A549 (cell line): ENCODE results near the gene DUSP7. TPM values are rescaled to one million over a fixed set of nuclear protein-coding genes. Genes with fewer than 3 reads are reported as not detected.

ENCODE experiments used
- ATAC-seq, 2 experiments: fragments of 200-7000 bp in 1 of 2; fragments of >200 bp in 1 of 2; cut with Nextera tagmentation in 1 of 2; cut with Tn5 transposase in 1 of 2; 3 replicates each; pipeline versions ENCODE4 v1.8.0 to v1.9.1; 2018 to 2020; ENCODE audit warnings: mild to moderate bottlenecking in 1 of 2, moderate library complexity in 1 of 2
- CTCF ChIA-PET: fragments of 300-600 bp; sonication (Branson Sonifier 250); formaldehyde crosslinking; extraction: SDS; loops from one replicate; lab custom pipeline; 2021; ENCODE audit warnings: antibody characterized with exemption, inconsistent platforms; lab: Yijun Ruan, JAX
- POLR2A ChIA-PET: fragments of 350-600 bp; formaldehyde crosslinking; extraction: SDS; loops from one replicate; lab custom pipeline; 2021; ENCODE audit warnings: antibody characterized with exemption, inconsistent platforms; lab: Yijun Ruan, JAX
- DNase-seq, 2 experiments: peaks; one replicate each; pipeline versions ENCODE4 v3.0.0 to v3.0.0-alpha.2; 2011 to 2016; ENCODE audit warnings: low read depth in 1 of 2, low spot score in 1 of 2
- FAIRE-seq: peaks from 2 replicates; lab custom pipeline; 2011; peaks lifted over from hg19 to GRCh38; lab: Jason Lieb, UNC
- H3K27ac ChIP-seq, 2 experiments: fragments of >200 bp; sonication (Bioruptor Twin); formaldehyde crosslinking; 3 replicates each; pipeline ENCODE4 v1.5.1; 2016 to 2017
- H3K4me1 ChIP-seq: fragments of >200 bp; sonication (Bioruptor Twin); formaldehyde crosslinking; 3 replicates; pipeline ENCODE4 v1.6.1; 2016
- H3K4me2 ChIP-seq: fragments of >200 bp; sonication (Bioruptor Twin); formaldehyde crosslinking; 3 replicates; pipeline ENCODE4 v1.6.1; 2016
- H3K4me3 ChIP-seq: fragments of >200 bp; sonication (Bioruptor Twin); formaldehyde crosslinking; 3 replicates; pipeline ENCODE4 v1.5.1; 2016
- H3K9me3 ChIP-seq: fragments of >200 bp; sonication (Bioruptor Twin); formaldehyde crosslinking; 3 replicates; pipeline ENCODE4 v1.6.1; 2016
- CBX2 ChIP-seq: fragments of 200-600 bp; sonication (generic); IDR thresholded peaks from 2 replicates; pipeline ENCODE4 v1.6.1; 2016; ENCODE audit warnings: low read depth, mild to moderate bottlenecking, borderline replicate concordance
- CEBPB ChIP-seq, 2 experiments: fragments of >200 bp in 1 of 2; sonication (Bioruptor Twin) in 1 of 2; formaldehyde crosslinking in 1 of 2; IDR thresholded peaks; 2 replicates each; pipeline ENCODE4 v1.6.1; 2012 to 2016
- CHD2 ChIP-seq: fragments of 150-350 bp; IDR thresholded peaks from 2 replicates; pipeline ENCODE4 v1.6.1; 2014; ENCODE audit warnings: low read length; ENCODE audit not compliant: partially characterized antibody
- E2F6 ChIP-seq: IDR thresholded peaks from 2 replicates; pipeline ENCODE4 v1.6.1; 2012; ENCODE audit warnings: low read depth, borderline replicate concordance
- EHMT2 ChIP-seq: fragments of 200-600 bp; sonication (generic); IDR thresholded peaks from 2 replicates; pipeline ENCODE4 v1.6.1; 2016; ENCODE audit warnings: antibody characterized with exemption, low read depth, mild to moderate bottlenecking, moderate library complexity
- ELK1 ChIP-seq: fragments of 150-350 bp; IDR thresholded peaks from 2 replicates; pipeline ENCODE4 v1.6.1; 2014; ENCODE audit warnings: low read depth, mild to moderate bottlenecking, low read length
- GATA3 ChIP-seq: IDR thresholded peaks from 2 replicates; pipeline ENCODE4 v1.6.1; 2012; ENCODE audit warnings: borderline replicate concordance
- HMGXB4 ChIP-seq: fragments of 250-450 bp; sonication (Bioruptor Pico); IDR thresholded peaks from 2 replicates; pipeline ENCODE4 v1.5.0; 2021; ENCODE audit warnings: mild to moderate bottlenecking, moderate library complexity, borderline replicate concordance
- HOXB13 ChIP-seq: fragments of 250-450 bp; sonication (Bioruptor Pico); IDR thresholded peaks from 2 replicates; pipeline ENCODE4 v1.5.0; 2020; ENCODE audit warnings: low read depth, mild to moderate bottlenecking, moderate library complexity
- MAX ChIP-seq: IDR thresholded peaks from 2 replicates; pipeline ENCODE4 v1.6.1; 2012
- NFE2L2 ChIP-seq: fragments of 150-350 bp; conservative IDR thresholded peaks from 2 replicates; pipeline ENCODE4 v1.6.1; 2014; ENCODE audit warnings: low read length
- NR3C1 ChIP-seq: fragments of >200 bp; sonication (Bioruptor Twin); formaldehyde crosslinking; IDR thresholded peaks from 3 replicates; pipeline ENCODE4 v1.6.1; 2017
- PHF8 ChIP-seq: fragments of 200-600 bp; sonication (generic); IDR thresholded peaks from 2 replicates; pipeline ENCODE4 v1.6.1; 2016; ENCODE audit warnings: low read depth, mild to moderate bottlenecking, antibody characterized with exemption, moderate library complexity, borderline replicate concordance
- POLR2A ChIP-seq: IDR thresholded peaks from 2 replicates; pipeline ENCODE4 v1.6.1; 2012; ENCODE audit warnings: mild to moderate bottlenecking, low read length
- RAD21 ChIP-seq, 2 experiments: fragments of >200 bp in 1 of 2; sonication (Bioruptor Twin) in 1 of 2; formaldehyde crosslinking in 1 of 2; IDR thresholded peaks in 1 of 2; conservative IDR thresholded peaks in 1 of 2; 2 replicates in 1 of 2; 3 replicates in 1 of 2; pipeline ENCODE4 v1.6.1; 2012 to 2018; ENCODE audit warnings: inconsistent platforms in 1 of 2
- RARB ChIP-seq: fragments of 250-450 bp; sonication (Bioruptor Pico); IDR thresholded peaks from 2 replicates; pipeline ENCODE4 v1.8.0; 2021; ENCODE audit warnings: mild to moderate bottlenecking, moderate library complexity
- RNF2 ChIP-seq: fragments of 200-600 bp; sonication (generic); IDR thresholded peaks from 2 replicates; pipeline ENCODE4 v1.6.1; 2016; ENCODE audit warnings: low read depth, mild to moderate bottlenecking, antibody characterized with exemption, moderate library complexity, borderline replicate concordance
- TP53 ChIP-seq: fragments of 250-450 bp; sonication (Bioruptor Pico); IDR thresholded peaks from 2 replicates; pipeline ENCODE4 v1.5.0; 2021; ENCODE audit warnings: mild to moderate bottlenecking, moderate library complexity
- USF2 ChIP-seq: fragments of 450-650 bp; IDR thresholded peaks from 2 replicates; pipeline ENCODE4 v1.6.1; 2014; ENCODE audit warnings: antibody characterized with exemption
- ZC3H11A ChIP-seq: fragments of 450-650 bp; IDR thresholded peaks from 2 replicates; pipeline ENCODE4 v1.6.1; 2014; ENCODE audit warnings: antibody characterized with exemption, mild to moderate bottlenecking
- ZNF302 ChIP-seq: fragments of 250-450 bp; sonication (Bioruptor Pico); IDR thresholded peaks from 2 replicates; pipeline ENCODE4 v1.9.0; 2021; ENCODE audit warnings: inconsistent platforms, mild to moderate bottlenecking, moderate library complexity
- ZSCAN20 ChIP-seq: fragments of 250-450 bp; sonication (Bioruptor Pico); IDR thresholded peaks from 2 replicates; pipeline ENCODE4 v1.8.0; 2022; ENCODE audit warnings: mild to moderate bottlenecking, moderate library complexity
- WGBS: methylation state at CpG from one replicate; pipeline ENCODE4 v1.1.6; 2017; ENCODE audit errors: missing lambda C conversion rate; 5-methylcytosine and 5-hydroxymethylcytosine counted together
- polyA plus RNA-seq, 4 experiments: library from polyadenylated mRNA; depleted of rRNA in 3 of 4; stranded (reverse); fragments of >200 nt; fragmentation: RNase III in 1 of 4; extraction: RNeasy Plus Mini Kit Qiagen cat#74134 plus additional on column Dnase treatment in 1 of 4; gene quantifications; 2 replicates in 3 of 4; 3 replicates in 1 of 4; pipeline ENCODE4 v1.2.3, GENCODE V29; 2011 to 2017

DUSP7 gene
- polyA plus RNA-seq, 2 of the 4 experiments (the other 2 are of a cell fraction), result 4.4 to 4.8 TPM

- Histone ChIP-seq H3K27ac (no peak overlapping the region), H3K4me1 (no peaks in the 10 kb centered on the region; the same call in 2 of the 3 replicates)
- CTCF ChIA-PET, result interaction anchor here (1.3 to 7.3 kb wide), 2 partner anchors 10 to 332 kb away, joined by 5 to 96 read pairs; no protein-coding TSS in a partner anchor
Measured at GRCh38 chr3:52006820-52007133, 49.6 kb downstream of the DUSP7 start.

GRCh38 chr3:52006017-52006819, 50.2 kb downstream of the DUSP7 start:
- TF ChIP-seq E2F6 (no peak), RNF2 (no peak), ZSCAN20 (CRISPR knock-in tag) (no peak), ZC3H11A (no peak), POLR2A (no peak), CBX2 (no peak), PHF8 (no peak), RAD21 (conservative IDR thresholded peaks at IDR 0.05 in 1 of 2, IDR thresholded peaks at IDR 0.05 in 1 of 2) (no peak), GATA3 (no peak)
- WGBS, result 55% methylated on average over 4 of the region's 8 CpGs
- no peak overlapping the region for H3K4me2 ChIP-seq
- H3K4me1 ChIP-seq, result peaks cover 6% of the 10 kb centered on the region; the same call in 1 of the 3 replicates
- no peak for FAIRE-seq
- no peak for DNase-seq
- no peak for ATAC-seq
- H3K9me3 ChIP-seq, result no peaks in the 10 kb centered on the region
- H3K4me3 ChIP-seq, result no peak overlapping the region
- POLR2A ChIA-PET, result no interaction called here
- CTCF ChIA-PET, result interaction anchor here (1.8 to 7.3 kb wide), 5 partner anchors 10 to 214 kb away, joined by 4 to 218 read pairs (median 96); no protein-coding TSS in a partner anchor
- H3K27ac ChIP-seq, result no peak overlapping the region

More at GRCh38 chr3:52006820-52007133, 49.6 kb downstream of the DUSP7 start:
- DNase-seq, result no peak
- POLR2A ChIA-PET, result no interaction called here
- TF ChIP-seq HOXB13, result no peak
- TF ChIP-seq EHMT2, result no peak
- no peak for TF ChIP-seq MAX
- no peak for TF ChIP-seq TP53 (CRISPR knock-in tag)
- no peak for TF ChIP-seq NR3C1
- TF ChIP-seq CEBPB (IDR thresholded peaks at IDR 0.05), result no peak
- TF ChIP-seq USF2, result no peak
- TF ChIP-seq CBX2, result no peak
- TF ChIP-seq NFE2L2, result no peak
- no peak for TF ChIP-seq RARB
- TF ChIP-seq CHD2, result no peak
- WGBS, result 30% methylated on average over 5 of the region's 6 CpGs
- ATAC-seq, result no peak
- Histone ChIP-seq H3K4me2 (no peak overlapping the region), H3K4me3 (no peak overlapping the region), H3K9me3 (no peaks in the 10 kb centered on the region)
- FAIRE-seq, result no peak

GRCh38 chr3:52005571-52005986, 50.8 kb downstream of the DUSP7 start:
- 68% methylated on average over 11 of the region's 15 CpGs for WGBS
- no peaks in the 10 kb centered on the region for H3K9me3 ChIP-seq
- no peak overlapping the region for H3K4me2 ChIP-seq
- TF ChIP-seq POLR2A (no peak), EHMT2 (no peak), ELK1 (no peak), RAD21 (conservative IDR thresholded peaks at IDR 0.05 in 1 of 2, IDR thresholded peaks at IDR 0.05 in 1 of 2) (no peak), HMGXB4 (no peak), ZSCAN20 (CRISPR knock-in tag) (no peak), PHF8 (no peak), ZNF302 (CRISPR knock-in tag) (no peak), RNF2 (no peak)
- no peak overlapping the region for H3K27ac ChIP-seq
- CTCF ChIA-PET, result interaction anchor here (1.8 to 7.3 kb wide), 5 partner anchors 11 to 215 kb away, joined by 4 to 218 read pairs (median 96); no protein-coding TSS in a partner anchor
- H3K4me3 ChIP-seq, result no peak overlapping the region
- DNase-seq (no peak), FAIRE-seq (no peak), ATAC-seq (no peak)
- peaks cover 6% of the 10 kb centered on the region; the same call in 1 of the 3 replicates for H3K4me1 ChIP-seq
- POLR2A ChIA-PET, result no interaction called here
